ENCODE measurements around the gene MIGA2. TPM values are rescaled to one million over a fixed set of nuclear protein-coding genes. Genes with fewer than 3 reads are reported as not detected.

MIGA2 gene
- total and polyA plus RNA-seq, 2 of the 4 experiments (the other 2 are of a cell fraction): 12.5 to 25.3 TPM

- Histone ChIP-seq H3K4me2 (ENCODE audit: low read depth, low read length) (no peak overlapping the region), H3K9me3 (ENCODE audit: control insufficient read depth, insufficient read depth, low read length) (no peaks in the 10 kb centered on the region), H3K56ac (ENCODE audit: extremely low read depth, insufficient read depth, low read length) (no peak overlapping the region), H3K9ac (ENCODE audit: low read depth, low read length) (no peak overlapping the region), H3K4ac (ENCODE audit: low read depth, low read length) (no peak overlapping the region), H2BK20ac (ENCODE audit: low read depth, low read length) (no peak overlapping the region), H2AFZ (replicated peaks; ENCODE audit: low read length, poor library complexity) (no peak overlapping the region), H2AK9ac (replicated peaks; ENCODE audit: low read depth, low read length, poor library complexity) (no peak overlapping the region), H3K4me3 (ENCODE audit: insufficient read depth, low read depth, low read length) (no peak overlapping the region), H3K9me1 (ENCODE audit: insufficient read depth, low read length) (peaks cover 4% of the 10 kb centered on the region; the same call in 1 of the 2 replicates), H2BK15ac (ENCODE audit: low read depth, low read length) (no peak overlapping the region), H3K14ac (replicated peaks; ENCODE audit: low read depth, low read length) (no peak overlapping the region), H3K27ac (ENCODE audit: insufficient read depth, low read length) (no peak overlapping the region), H3K18ac (ENCODE audit: low read depth, low read length) (no peak overlapping the region), H2BK120ac (ENCODE audit: low read depth, low read length) (no peak overlapping the region), H3K23ac (ENCODE audit: low read depth, low read length) (no peak overlapping the region), H3K4me1 (ENCODE audit: control insufficient read depth, insufficient read depth, low read length) (no peaks in the 10 kb centered on the region), H3K79me1 (ENCODE audit: low read depth in 1 of 2, low read length in 2 of 2) (no peaks in the 10 kb centered on the region), H3K36me3 (ENCODE audit: control insufficient read depth, insufficient read depth, low read length) (peaks cover 30% of the 10 kb centered on the region), H4K20me1 (ENCODE audit: insufficient read depth, low read length) (no peaks in the 10 kb centered on the region), H4K5ac (ENCODE audit: low read depth, low read length) (no peak overlapping the region), H2AK5ac (ENCODE audit: low read depth, low read length) (no peak overlapping the region), H3K27me3 (ENCODE audit: control insufficient read depth, insufficient read depth, low read length) (no peaks in the 10 kb centered on the region), H2BK5ac (ENCODE audit: low read depth, low read length, poor library complexity, severe bottlenecking) (no peak overlapping the region), H4K91ac (ENCODE audit: insufficient read depth, low read depth, low read length) (no peak overlapping the region), H4K8ac (ENCODE audit: low read depth in 2 of 2, low read length in 2 of 2) (no peak overlapping the region)
- TF ChIP-seq NFE2L2 (IDR thresholded peaks at IDR 0.05; ENCODE audit: low read depth, low read length) (no peak), USF2 (IDR thresholded peaks at IDR 0.05; ENCODE audit: low read depth, low read length) (no peak), MAFK (IDR thresholded peaks at IDR 0.05; ENCODE audit: low read depth, low read length) (no peak), FOS (IDR thresholded peaks at IDR 0.05; ENCODE audit: low read depth, low read length) (no peak), SMC3 (IDR thresholded peaks at IDR 0.05; ENCODE audit: low read depth, low read length) (no peak), CHD1 (IDR thresholded peaks at IDR 0.05; ENCODE audit: low read depth, low read length) (no peak), RCOR1 (IDR thresholded peaks at IDR 0.05; ENCODE audit: insufficient replicate concordance, low read length) (no peak), CEBPB (IDR thresholded peaks at IDR 0.05; ENCODE audit: low read depth, low read length) (no peak), BHLHE40 (IDR thresholded peaks at IDR 0.05; ENCODE audit: low read depth, low read length) (no peak), MXI1 (IDR thresholded peaks at IDR 0.05; ENCODE audit: borderline replicate concordance, low read depth, low read length) (no peak), CTCF (conservative IDR thresholded peaks at IDR 0.05; ENCODE audit: low read depth, low read length) (no peak), RFX5 (IDR thresholded peaks at IDR 0.05; ENCODE audit: low read depth, low read length) (no peak), MAZ (IDR thresholded peaks at IDR 0.05; ENCODE audit: borderline replicate concordance, low read depth, low read length) (no peak), RAD21 (IDR thresholded peaks at IDR 0.05; ENCODE audit: low read length) (no peak), POLR2A (IDR thresholded peaks at IDR 0.05; ENCODE audit: low read depth, low read length) (no peak), ELK1 (IDR thresholded peaks at IDR 0.05; ENCODE audit: borderline replicate concordance, low read depth, low read length) (no peak)
- intact Hi-C loops (cut with micrococcal nuclease) (no loop called here), in situ Hi-C loops (cut with MboI; ENCODE audit: low sequenced_read_pairs) (no loop called here), dilution Hi-C loops (cut with HindIII; ENCODE audit: low sequenced_read_pairs, unreplicated experiment) (no loop called here)
- BruUV-seq (replicated peaks): no TSS peak
- WGBS, 2 experiments (ENCODE audit: extremely low coverage in 2 of 2, insufficient read length in 1 of 2): no CpG with 5 or more reads among the region's 6 CpGs
- ChIA-PET CTCF (no interaction called here), POLR2A (ENCODE audit: unreplicated experiment) (no interaction called here)
- no peak for ATAC-seq (ENCODE audit: low read depth)
- DNase-seq: no peak
Observed at GRCh38 chr9:129053020-129053419, 16.6 kb downstream of the MIGA2 start.

Measured in IMR-90 (cell line).